ENCODE results near the gene TM2D1. TPM values are rescaled to one million over a fixed set of nuclear protein-coding genes. Genes with fewer than 3 reads are reported as not detected.
"Not testable (repeated sequence)": the region's sequence is repeated elsewhere in the genome, so short reads cannot be mapped to it uniquely, and the experiment has no call there.

The TM2D1 gene
- polyA plus RNA-seq, 1 experiment: 30.3 TPM

- ChIA-PET POLR2A (no interaction called here), CTCF (no interaction called here)
- DNase-seq (ENCODE audit: low read depth): no peak
- Histone ChIP-seq H3K4me3 (ENCODE audit: low read depth, low read length) (no peak overlapping the region), H3K36me3 (ENCODE audit: control insufficient read depth, insufficient read depth, low read length) (no peaks in the 10 kb centered on the region), H3K27me3 (ENCODE audit: control insufficient read depth, insufficient read depth, low read length) (no peaks in the 10 kb centered on the region)
- no peak for TF ChIP-seq CTCF (IDR thresholded peaks at IDR 0.05; ENCODE audit: insufficient read depth, low read depth, low read length)
These were observed 32.7 kb downstream of the TM2D1 start for GRCh38 chr1:61692155-61692800.

- Histone ChIP-seq H3K36me3 (ENCODE audit: control insufficient read depth, insufficient read depth, low read length) (peaks cover 2% of the 10 kb centered on the region), H3K27me3 (ENCODE audit: control insufficient read depth, insufficient read depth, low read length) (no peaks in the 10 kb centered on the region), H3K4me3 (ENCODE audit: low read depth, low read length) (no peak overlapping the region)
- POLR2A ChIA-PET: no interaction called here
- DNase-seq (ENCODE audit: low read depth): no peak
- no peak for TF ChIP-seq CTCF (IDR thresholded peaks at IDR 0.05; ENCODE audit: insufficient read depth, low read depth, low read length)
- CTCF ChIA-PET: interaction anchor here (0.6 to 1.0 kb wide), 2 partner anchors 12 to 606 kb away, joined by 3 read pairs; partner anchors contain the start of gene NFIA
These were observed 37.0 kb downstream of the TM2D1 start for GRCh38 chr1:61687901-61688300.

- Histone ChIP-seq H3K27me3 (ENCODE audit: control insufficient read depth, insufficient read depth, low read length) (no peaks in the 10 kb centered on the region), H3K36me3 (ENCODE audit: control insufficient read depth, insufficient read depth, low read length) (peaks cover 5% of the 10 kb centered on the region), H3K4me3 (ENCODE audit: low read depth, low read length) (no peak overlapping the region)
- TF ChIP-seq CTCF (IDR thresholded peaks at IDR 0.05; ENCODE audit: insufficient read depth, low read depth, low read length): no peak
- DNase-seq (ENCODE audit: low read depth): no peak
- POLR2A ChIA-PET: no interaction called here
- CTCF ChIA-PET: no interaction called here
These were observed 42.0 kb downstream of the TM2D1 start for GRCh38 chr1:61682891-61683290.

GRCh38 chr1:61680500-61680899 lies 44.4 kb downstream of the TM2D1 start:
- H3K4me3 ChIP-seq (ENCODE audit: low read depth, low read length): no peak overlapping the region
- H3K27me3 ChIP-seq (ENCODE audit: control insufficient read depth, insufficient read depth, low read length): no peaks in the 10 kb centered on the region
- ChIA-PET POLR2A (no interaction called here), CTCF (interaction anchor here (1.8 kb wide), 1 partner anchor 13 kb away, joined by 8 read pairs; no protein-coding TSS in a partner anchor)
- peaks cover 5% of the 10 kb centered on the region for H3K36me3 ChIP-seq (ENCODE audit: control insufficient read depth, insufficient read depth, low read length)
- no peak for DNase-seq (ENCODE audit: low read depth)
- no peak for TF ChIP-seq CTCF (IDR thresholded peaks at IDR 0.05; ENCODE audit: insufficient read depth, low read depth, low read length)

DNA sequence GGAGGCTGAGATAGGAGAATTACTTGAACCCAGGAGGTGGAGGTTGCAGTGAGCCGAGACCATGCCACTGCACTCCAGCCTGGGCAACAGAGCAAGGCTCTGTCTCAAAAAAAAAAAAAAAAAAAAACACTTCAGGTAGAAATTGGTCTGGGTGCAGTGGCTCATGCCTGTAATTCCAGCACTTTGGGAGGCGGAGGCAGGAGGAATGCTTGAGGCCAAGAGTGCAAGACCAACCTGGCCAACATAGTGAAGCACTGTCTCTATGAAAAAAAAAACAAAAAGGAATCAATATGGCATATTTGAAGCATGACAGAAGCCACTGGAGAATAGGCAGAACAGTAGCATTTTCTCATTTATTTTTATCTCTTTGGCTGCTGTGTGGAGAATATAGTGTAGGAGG lies 48.1 kb downstream of the TM2D1 start:
- H3K27me3 ChIP-seq (ENCODE audit: control insufficient read depth, insufficient read depth, low read length); H3K36me3 ChIP-seq (ENCODE audit: control insufficient read depth, insufficient read depth, low read length); DNase-seq (ENCODE audit: low read depth); POLR2A ChIA-PET; H3K4me3 ChIP-seq (ENCODE audit: low read depth, low read length): not testable (repeated sequence)
- CTCF ChIA-PET: interaction anchor here (0.8 kb wide), 1 partner anchor 11 kb away, joined by 3 read pairs; no protein-coding TSS in a partner anchor

- TF ChIP-seq CTCF (IDR thresholded peaks at IDR 0.05; ENCODE audit: insufficient read depth, low read depth, low read length): no peak
- ChIA-PET CTCF (no interaction called here), POLR2A (interaction anchor here (0.6 kb wide), 1 partner anchor 76 kb away, joined by 4 read pairs; no protein-coding TSS in a partner anchor)
- no peak overlapping the region for H3K4me3 ChIP-seq (ENCODE audit: low read depth, low read length)
- H3K36me3 ChIP-seq (ENCODE audit: control insufficient read depth, insufficient read depth, low read length): no peaks in the 10 kb centered on the region; the same call in 1 of the 2 replicates
- H3K27me3 ChIP-seq (ENCODE audit: control insufficient read depth, insufficient read depth, low read length): 0 out of 2 replicates have a peak, but pooled peaks cover 1% of the 10 kb centered on the region
- DNase-seq (ENCODE audit: low read depth): no peak
These were observed 50.7 kb downstream of the TM2D1 start for GRCh38 chr1:61674221-61674620.

Measured in BJ (cell line).